HCT116 (cell line): Measurements from ENCODE around the gene JADE1. TPM values are rescaled to one million over a fixed set of nuclear protein-coding genes. Genes with fewer than 3 reads are reported as not detected.

Experiments used
- ATAC-seq: fragments of 200-7000 bp; cut with Tn5 transposase; 2 replicates; pipeline ENCODE4 v1.9.1; 2020; ENCODE audit warnings: mild to moderate bottlenecking, moderate library complexity
- BruUV-seq: library from RNA; stranded (reverse); fragments of 400-500 nt; replicated peaks from 2 replicates; lab custom pipeline; 2021; lab: Mats Ljungman, UMichigan
- CTCF ChIA-PET: fragments of 300-600 bp; sonication (Branson Sonifier 250); formaldehyde crosslinking; loops from one replicate; lab custom pipeline; 2021; ENCODE audit warnings: antibody characterized with exemption; lab: Charles Lee
- POLR2A ChIA-PET: fragments of 300-600, 350-600 bp; sonication (Branson Sonifier 250); formaldehyde crosslinking; loops from one replicate; lab custom pipeline; 2021; ENCODE audit warnings: antibody characterized with exemption; lab: Charles Lee
- RAD21 ChIA-PET, 2 experiments: fragments of 300-600 bp; sonication (Branson Sonifier 250); formaldehyde crosslinking; loops; one replicate each; lab custom pipeline; 2023; ENCODE audit warnings: low total read pairs in 2 of 2; ENCODE audit not compliant: uncharacterized antibody in 2 of 2, unreplicated experiment in 2 of 2, low non-redundant PET in 1 of 2; lab: Charles Lee
- DNase-seq: peaks from one replicate; pipeline ENCODE4 v3.0.0-alpha.2; 2010; ENCODE audit warnings: low read depth, low spot score
- H2AFZ ChIP-seq: fragments of 200-600 bp; shearing (Covaris generic), sonication (generic); 2 replicates; pipeline ENCODE4 v1.6.1; 2017; ENCODE audit warnings: low read depth, mixed run types, mixed read lengths, antibody characterized with exemption, low read length; ENCODE audit not compliant: poor library complexity, severe bottlenecking
- H3K27ac ChIP-seq: 2 replicates; pipeline ENCODE4 v1.5.1; 2012; ENCODE audit warnings: low read depth, low read length
- H3K27me3 ChIP-seq: fragments of 200-600 bp; sonication (generic); 2 replicates; pipeline ENCODE4 v1.6.1; 2016; ENCODE audit warnings: mixed run types, low read length, mixed read lengths; ENCODE audit not compliant: insufficient read depth
- H3K36me3 ChIP-seq, 2 experiments: fragments of 200-500 bp in 1 of 2; fragments of 200-600 bp in 1 of 2; sonication (Bioruptor generic) in 1 of 2; sonication (generic) in 1 of 2; 2 replicates each; pipeline versions ENCODE4 v1.5.1 to v1.6.1; 2014 to 2016; ENCODE audit warnings: low read length in 2 of 2, inconsistent platforms in 1 of 2, mixed read lengths in 1 of 2, mixed run types in 1 of 2; ENCODE audit not compliant: insufficient read depth in 2 of 2, control insufficient read depth in 1 of 2
- H3K4me1 ChIP-seq, 2 experiments: fragments of 200-600 bp in 1 of 2; sonication (generic) in 1 of 2; 2 replicates each; pipeline versions ENCODE4 v1.5.1 to v1.6.1; 2012 to 2017; ENCODE audit warnings: low read length in 2 of 2, inconsistent platforms in 1 of 2, mild to moderate bottlenecking in 1 of 2, mixed read lengths in 1 of 2, mixed run types in 1 of 2, moderate library complexity in 1 of 2; ENCODE audit not compliant: insufficient read depth in 2 of 2, control insufficient read depth in 1 of 2
- H3K4me2 ChIP-seq: fragments of 200-600 bp; sonication (generic); 2 replicates; pipeline ENCODE4 v1.6.1; 2017; ENCODE audit warnings: mixed run types, low read length, mixed read lengths
- H3K4me3 ChIP-seq, 2 experiments: fragments of 200-600 bp in 1 of 2; sonication (generic) in 1 of 2; replicated peaks in 1 of 2; 2 replicates each; pipeline ENCODE4 v1.5.1; 2011 to 2016; ENCODE audit warnings: low read length in 2 of 2, control low read depth in 1 of 2, low read depth in 1 of 2, mild to moderate bottlenecking in 1 of 2, mixed read lengths in 1 of 2, mixed run types in 1 of 2
- H3K79me2 ChIP-seq: fragments of 200-600 bp; sonication (generic); 2 replicates; pipeline ENCODE4 v1.6.1; 2017; ENCODE audit warnings: mild to moderate bottlenecking, mixed run types, low read length, moderate library complexity, mixed read lengths; ENCODE audit not compliant: insufficient read depth
- H3K9ac ChIP-seq: fragments of 200-600 bp; sonication (generic); 2 replicates; pipeline ENCODE4 v1.6.1; 2016; ENCODE audit warnings: low read length, mixed read lengths
- H3K9me2 ChIP-seq: fragments of 200-600 bp; sonication (generic), shearing (Covaris generic); 2 replicates; pipeline ENCODE4 v1.6.1; 2017; ENCODE audit warnings: mixed run types, mild to moderate bottlenecking, moderate library complexity; ENCODE audit not compliant: insufficient read depth
- H3K9me3 ChIP-seq, 2 experiments: fragments of 200-500 bp in 1 of 2; fragments of 200-600 bp in 1 of 2; sonication (Bioruptor generic) in 1 of 2; sonication (generic) in 1 of 2; 2 replicates each; pipeline ENCODE4 v1.6.1; 2014 to 2017; ENCODE audit warnings: low read length in 2 of 2, mixed read lengths in 2 of 2, inconsistent platforms in 1 of 2, low read depth in 1 of 2, mild to moderate bottlenecking in 1 of 2, mixed run types in 1 of 2, moderate library complexity in 1 of 2; ENCODE audit not compliant: control insufficient read depth in 1 of 2, insufficient read depth in 1 of 2
- H4K20me1 ChIP-seq: fragments of 200-600 bp; sonication (generic), shearing (Covaris generic); 2 replicates; pipeline ENCODE4 v1.6.1; 2017; ENCODE audit warnings: mixed run types, mild to moderate bottlenecking, moderate library complexity; ENCODE audit not compliant: insufficient read depth
- ATF3 ChIP-seq: IDR thresholded peaks from 2 replicates; pipeline ENCODE4 v1.6.1; 2012
- CBX3 ChIP-seq: IDR thresholded peaks from 2 replicates; pipeline ENCODE4 v1.6.1; 2012; ENCODE audit warnings: low read depth
- CTCF ChIP-seq, 3 experiments: fragments of 200-600 bp in 1 of 3; sonication (generic) in 1 of 3; IDR thresholded peaks in 2 of 3; conservative IDR thresholded peaks in 1 of 3; 2 replicates each; pipeline ENCODE4 v1.5.1; 2012 to 2017; ENCODE audit warnings: low read depth in 2 of 3, low read length in 2 of 3, antibody characterized with exemption in 1 of 3, borderline replicate concordance in 1 of 3, control low read depth in 1 of 3, mild to moderate bottlenecking in 1 of 3, mixed read lengths in 1 of 3, mixed run types in 1 of 3, moderate library complexity in 1 of 3; ENCODE audit not compliant: insufficient read depth in 1 of 3
- EGR1 ChIP-seq: IDR thresholded peaks from 2 replicates; pipeline ENCODE4 v1.6.1; 2012; ENCODE audit warnings: low read depth
- ELF1 ChIP-seq: IDR thresholded peaks from 2 replicates; pipeline ENCODE4 v1.6.1; 2012; ENCODE audit warnings: low read depth, borderline replicate concordance
- EZH2phosphoT487 ChIP-seq: fragments of 200-600 bp; IDR thresholded peaks from 2 replicates; pipeline ENCODE4 v1.6.1; 2018; ENCODE audit warnings: antibody characterized with exemption, borderline replicate concordance
- JUND ChIP-seq: IDR thresholded peaks from 2 replicates; pipeline ENCODE4 v1.6.1; 2012
- POLR2AphosphoS5 ChIP-seq: IDR thresholded peaks from 2 replicates; pipeline ENCODE4 v1.6.1; 2011; ENCODE audit warnings: mild to moderate bottlenecking, low read depth, low read length, moderate library complexity
- RAD21 ChIP-seq: IDR thresholded peaks from 2 replicates; pipeline ENCODE4 v1.6.1; 2012; ENCODE audit warnings: low read depth, mild to moderate bottlenecking
- SIN3A ChIP-seq: IDR thresholded peaks from 2 replicates; pipeline ENCODE4 v1.6.1; 2012; ENCODE audit warnings: low read depth
- SP1 ChIP-seq: IDR thresholded peaks from 2 replicates; pipeline ENCODE4 v1.6.1; 2012; ENCODE audit warnings: low read depth
- YY1 ChIP-seq: IDR thresholded peaks from 2 replicates; pipeline ENCODE4 v1.6.1; 2011; ENCODE audit warnings: low read length, low read depth, moderate library complexity, mild to moderate bottlenecking; ENCODE audit not compliant: insufficient replicate concordance; ENCODE audit errors: extremely low read depth
- ZFX ChIP-seq: fragments of 450-650 bp; IDR thresholded peaks from 2 replicates; pipeline ENCODE4 v1.6.1; 2017
- ZNF274 ChIP-seq: fragments of 200-500 bp; sonication (Bioruptor generic); IDR thresholded peaks from 2 replicates; pipeline ENCODE4 v1.6.1; 2014; ENCODE audit warnings: mild to moderate bottlenecking, low read depth, low read length, inconsistent platforms
- intact Hi-C: fragments of 100-400 bp; cut with micrococcal nuclease; formaldehyde crosslinking; loops from 2 replicates; pipeline ENCODE4 v1.10.0; 2022
- total RNA-seq: library from RNA; stranded (reverse); gene quantifications from one replicate; pipeline ENCODE4 v1.2.1, GENCODE V29; 2021; ENCODE audit not compliant: unreplicated experiment
- TF ChIP-seq, protein P1 (sequence below): IDR thresholded peaks from 2 replicates; pipeline ENCODE4 v1.6.1; 2012; ENCODE audit warnings: low read depth
- TF ChIP-seq, protein P2 (sequence below): IDR thresholded peaks from 2 replicates; pipeline ENCODE4 v1.6.1; 2012

Gene JADE1
- total RNA-seq, 1 experiment from 2014 or later: 26.5 TPM

DNA sequence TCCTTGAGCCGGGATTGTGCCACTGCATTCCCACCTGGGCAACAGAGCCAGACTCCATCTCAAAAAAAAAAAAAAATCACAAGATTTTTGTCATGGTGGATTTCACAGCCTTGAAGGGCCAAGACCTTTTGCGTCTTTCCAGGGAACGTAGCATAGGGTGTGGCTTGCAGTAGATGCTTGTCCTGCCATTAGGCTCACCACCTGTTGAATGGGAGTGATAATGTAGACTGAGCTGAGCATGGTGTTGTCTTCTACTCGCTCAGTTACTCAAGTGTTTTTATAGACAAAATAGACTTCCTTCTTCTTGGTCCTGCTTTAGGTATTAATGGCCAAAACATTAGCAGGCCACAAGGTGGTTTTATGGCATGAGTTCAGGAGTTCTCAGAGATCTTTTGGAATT is 40.8 kb downstream of the JADE1 start:
- no TSS peak for BruUV-seq
- intact Hi-C loops: no loop called here
- Histone ChIP-seq H3K79me2 (no peaks in the 10 kb centered on the region), H3K9ac (no peak overlapping the region), H3K4me1 (no peaks in the 10 kb centered on the region), H3K9me2 (no peaks in the 10 kb centered on the region), H3K4me3 (no peak overlapping the region), H3K27me3 (no peaks in the 10 kb centered on the region), H3K27ac (no peak overlapping the region), H3K36me3 (peaks cover 9 to 15% of the 10 kb centered on the region in 2 experiments; a peak in 3 of 4 replicates), H3K4me2 (no peak overlapping the region), H4K20me1 (no peaks in the 10 kb centered on the region), H3K9me3 (no peaks in the 10 kb centered on the region), H2AFZ (no peak overlapping the region)
- DNase-seq (no peak), ATAC-seq (no peak)
- CTCF ChIA-PET: no interaction called here
- TF ChIP-seq CBX3: no peak
- no peak for TF ChIP-seq ZNF274
- no peak for TF ChIP-seq ELF1
- TF ChIP-seq EGR1: no peak
- TF ChIP-seq RAD21: no peak
- TF ChIP-seq, protein P1, sequence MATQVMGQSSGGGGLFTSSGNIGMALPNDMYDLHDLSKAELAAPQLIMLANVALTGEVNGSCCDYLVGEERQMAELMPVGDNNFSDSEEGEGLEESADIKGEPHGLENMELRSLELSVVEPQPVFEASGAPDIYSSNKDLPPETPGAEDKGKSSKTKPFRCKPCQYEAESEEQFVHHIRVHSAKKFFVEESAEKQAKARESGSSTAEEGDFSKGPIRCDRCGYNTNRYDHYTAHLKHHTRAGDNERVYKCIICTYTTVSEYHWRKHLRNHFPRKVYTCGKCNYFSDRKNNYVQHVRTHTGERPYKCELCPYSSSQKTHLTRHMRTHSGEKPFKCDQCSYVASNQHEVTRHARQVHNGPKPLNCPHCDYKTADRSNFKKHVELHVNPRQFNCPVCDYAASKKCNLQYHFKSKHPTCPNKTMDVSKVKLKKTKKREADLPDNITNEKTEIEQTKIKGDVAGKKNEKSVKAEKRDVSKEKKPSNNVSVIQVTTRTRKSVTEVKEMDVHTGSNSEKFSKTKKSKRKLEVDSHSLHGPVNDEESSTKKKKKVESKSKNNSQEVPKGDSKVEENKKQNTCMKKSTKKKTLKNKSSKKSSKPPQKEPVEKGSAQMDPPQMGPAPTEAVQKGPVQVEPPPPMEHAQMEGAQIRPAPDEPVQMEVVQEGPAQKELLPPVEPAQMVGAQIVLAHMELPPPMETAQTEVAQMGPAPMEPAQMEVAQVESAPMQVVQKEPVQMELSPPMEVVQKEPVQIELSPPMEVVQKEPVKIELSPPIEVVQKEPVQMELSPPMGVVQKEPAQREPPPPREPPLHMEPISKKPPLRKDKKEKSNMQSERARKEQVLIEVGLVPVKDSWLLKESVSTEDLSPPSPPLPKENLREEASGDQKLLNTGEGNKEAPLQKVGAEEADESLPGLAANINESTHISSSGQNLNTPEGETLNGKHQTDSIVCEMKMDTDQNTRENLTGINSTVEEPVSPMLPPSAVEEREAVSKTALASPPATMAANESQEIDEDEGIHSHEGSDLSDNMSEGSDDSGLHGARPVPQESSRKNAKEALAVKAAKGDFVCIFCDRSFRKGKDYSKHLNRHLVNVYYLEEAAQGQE: no peak
- no peak for TF ChIP-seq ATF3
- no peak for TF ChIP-seq POLR2AphosphoS5
- TF ChIP-seq, protein P2, sequence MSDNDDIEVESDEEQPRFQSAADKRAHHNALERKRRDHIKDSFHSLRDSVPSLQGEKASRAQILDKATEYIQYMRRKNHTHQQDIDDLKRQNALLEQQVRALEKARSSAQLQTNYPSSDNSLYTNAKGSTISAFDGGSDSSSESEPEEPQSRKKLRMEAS: no peak
- TF ChIP-seq SP1: no peak
- TF ChIP-seq SIN3A: no peak
- TF ChIP-seq CTCF (IDR thresholded peaks at IDR 0.05 in 2 of 3, conservative IDR thresholded peaks at IDR 0.05 in 1 of 3; ENCODE audit: borderline replicate concordance in 1 of 3, insufficient read depth in 1 of 3, low read depth in 2 of 3, low read length in 2 of 3): no peak
- no peak for TF ChIP-seq ZFX
- no peak for TF ChIP-seq JUND
- TF ChIP-seq EZH2phosphoT487: no peak
- no peak for TF ChIP-seq YY1
- POLR2A ChIA-PET: no interaction called here
- RAD21 ChIA-PET: no interaction called here
